Measurements from ENCODE around the gene PPP2R2C. TPM values are rescaled to one million over a fixed set of nuclear protein-coding genes. Genes with fewer than 3 reads are reported as not detected.

Gene PPP2R2C
- total and polyA plus RNA-seq, 5 experiments from 2014 or later: not detected

DNA sequence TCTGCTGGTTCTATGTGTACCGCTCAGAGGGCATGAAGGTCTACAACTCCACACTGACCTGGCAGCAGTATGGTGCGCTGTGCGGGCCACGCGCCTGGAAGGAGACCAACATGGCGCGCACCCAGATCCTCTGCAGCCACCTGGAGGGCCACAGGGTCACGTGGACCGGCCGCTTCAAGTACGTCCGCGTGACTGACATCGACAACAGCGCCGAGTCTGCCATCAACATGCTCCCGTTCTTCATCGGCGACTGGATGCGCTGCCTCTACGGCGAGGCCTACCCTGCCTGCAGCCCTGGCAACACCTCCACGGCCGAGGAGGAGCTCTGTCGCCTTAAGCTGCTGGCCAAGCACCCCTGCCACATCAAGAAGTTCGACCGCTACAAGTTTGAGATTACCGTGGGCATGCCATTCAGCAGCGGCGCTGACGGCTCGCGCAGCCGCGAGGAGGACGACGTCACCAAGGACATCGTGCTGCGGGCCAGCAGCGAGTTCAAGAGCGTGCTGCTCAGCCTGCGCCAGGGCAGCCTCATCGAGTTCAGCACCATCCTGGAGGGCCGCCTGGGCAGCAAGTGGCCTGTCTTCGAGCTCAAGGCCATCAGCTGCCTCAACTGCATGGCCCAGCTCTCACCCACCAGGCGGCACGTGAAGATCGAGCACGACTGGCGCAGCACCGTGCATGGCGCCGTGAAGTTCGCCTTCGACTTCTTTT is 170.5 kb downstream of the PPP2R2C start:
- peaks cover 0 to 17% (median 16%) of the 10 kb centered on the region in 3 donors for H3K36me3 Mint-ChIP-seq
- H3K4me1 Mint-ChIP-seq: no peaks in the 10 kb centered on the region
- H3K27me3 Mint-ChIP-seq: peaks cover 0 to 5% (median 0%) of the 10 kb centered on the region in 5 donors
- DNase-seq: no peak
- ATAC-seq: no peak
- POLR2A ChIA-PET: no interaction called here
- H3K9me3 Mint-ChIP-seq: no peaks in the 10 kb centered on the region
- no peak overlapping the region for H3K27ac Mint-ChIP-seq
- H3K4me3 Mint-ChIP-seq: peak overlapping the region in 1 of 10 donors; percentile 14

DNA sequence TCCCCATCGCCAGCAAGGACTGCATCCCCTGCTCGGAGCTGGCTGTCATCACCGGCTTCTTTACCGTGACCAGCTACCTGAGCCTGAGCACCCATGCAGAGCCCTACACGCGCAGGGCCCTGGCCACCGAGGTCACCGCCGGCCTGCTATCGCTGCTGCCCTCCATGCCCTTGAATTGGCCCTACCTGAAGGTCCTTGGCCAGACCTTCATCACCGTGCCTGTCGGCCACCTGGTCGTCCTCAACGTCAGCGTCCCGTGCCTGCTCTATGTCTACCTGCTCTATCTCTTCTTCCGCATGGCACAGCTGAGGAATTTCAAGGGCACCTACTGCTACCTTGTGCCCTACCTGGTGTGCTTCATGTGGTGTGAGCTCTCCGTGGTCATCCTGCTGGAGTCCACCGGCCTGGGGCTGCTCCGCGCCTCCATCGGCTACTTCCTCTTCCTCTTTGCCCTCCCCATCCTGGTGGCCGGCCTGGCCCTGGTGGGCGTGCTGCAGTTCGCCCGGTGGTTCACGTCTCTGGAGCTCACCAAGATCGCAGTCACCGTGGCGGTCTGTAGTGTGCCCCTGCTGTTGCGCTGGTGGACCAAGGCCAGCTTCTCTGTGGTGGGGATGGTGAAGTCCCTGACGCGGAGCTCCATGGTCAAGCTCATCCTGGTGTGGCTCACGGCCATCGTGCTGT is 171.2 kb downstream of the PPP2R2C start:
- peaks cover 0 to 5% (median 0%) of the 10 kb centered on the region in 5 donors for H3K27me3 Mint-ChIP-seq
- no peak overlapping the region for H3K4me3 Mint-ChIP-seq
- DNase-seq (no peak), ATAC-seq (no peak)
- no peaks in the 10 kb centered on the region for H3K4me1 Mint-ChIP-seq
- no peaks in the 10 kb centered on the region for H3K9me3 Mint-ChIP-seq
- peaks cover 0 to 17% (median 16%) of the 10 kb centered on the region in 3 donors for H3K36me3 Mint-ChIP-seq
- no peak overlapping the region for H3K27ac Mint-ChIP-seq
- POLR2A ChIA-PET: no interaction called here

DNA sequence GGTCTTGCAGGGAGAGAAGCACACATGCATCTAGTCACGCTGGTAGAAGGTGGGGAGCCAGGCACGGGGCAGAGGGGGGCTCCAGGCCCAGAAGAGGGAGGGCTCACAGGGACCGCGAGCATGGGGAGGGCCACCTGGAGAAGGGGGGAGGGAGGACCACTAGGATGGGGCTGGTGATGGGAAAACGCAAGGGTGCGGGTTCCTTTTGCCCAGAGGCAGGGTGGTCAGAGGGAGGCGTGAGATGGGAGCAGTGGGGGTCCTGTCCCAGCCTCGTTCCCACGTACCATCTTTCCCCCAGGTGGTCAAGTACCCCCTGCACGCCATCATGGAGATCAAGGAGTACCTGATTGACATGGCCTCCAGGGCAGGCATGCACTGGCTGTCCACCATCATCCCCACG is 172.1 kb downstream of the PPP2R2C start:
- DNase-seq (no peak), ATAC-seq (no peak)
- no peaks in the 10 kb centered on the region for H3K4me1 Mint-ChIP-seq
- POLR2A ChIA-PET: no interaction called here
- H3K36me3 Mint-ChIP-seq: peaks cover 0 to 18% (median 17%) of the 10 kb centered on the region in 3 donors
- no peaks in the 10 kb centered on the region for H3K27me3 Mint-ChIP-seq
- no peaks in the 10 kb centered on the region for H3K9me3 Mint-ChIP-seq
- H3K27ac Mint-ChIP-seq: peak overlapping the region in 1 of 10 donors; percentile 46
- H3K4me3 Mint-ChIP-seq: no peak overlapping the region

DNA sequence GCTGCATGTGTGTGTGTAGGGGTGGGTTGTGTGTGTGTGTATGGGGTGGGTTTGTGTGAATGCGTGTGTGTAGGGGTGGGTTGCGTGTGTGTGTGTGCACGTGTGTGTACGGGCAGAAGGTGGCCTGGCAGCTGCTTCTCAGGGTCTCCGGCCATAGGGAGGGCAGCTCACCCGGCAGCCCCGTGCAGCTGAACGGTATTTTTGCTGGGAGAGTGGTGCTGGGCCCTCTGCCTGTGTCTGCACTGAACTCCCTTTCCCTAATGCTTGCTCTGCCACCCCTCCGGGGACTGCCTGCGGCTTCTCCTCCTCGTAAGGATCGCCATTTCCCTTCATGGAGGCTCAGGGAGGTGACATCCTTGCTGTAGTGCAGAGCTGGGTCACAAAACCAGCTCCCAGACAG is 172.5 kb downstream of the PPP2R2C start:
- no peaks in the 10 kb centered on the region for H3K9me3 Mint-ChIP-seq
- peaks cover 0 to 19% (median 17%) of the 10 kb centered on the region in 3 donors for H3K36me3 Mint-ChIP-seq
- H3K27ac Mint-ChIP-seq: no peak overlapping the region
- H3K4me3 Mint-ChIP-seq: no peak overlapping the region
- no peaks in the 10 kb centered on the region for H3K4me1 Mint-ChIP-seq
- ATAC-seq (no peak), DNase-seq (no peak)
- H3K27me3 Mint-ChIP-seq: no peaks in the 10 kb centered on the region
- POLR2A ChIA-PET: no interaction called here

DNA sequence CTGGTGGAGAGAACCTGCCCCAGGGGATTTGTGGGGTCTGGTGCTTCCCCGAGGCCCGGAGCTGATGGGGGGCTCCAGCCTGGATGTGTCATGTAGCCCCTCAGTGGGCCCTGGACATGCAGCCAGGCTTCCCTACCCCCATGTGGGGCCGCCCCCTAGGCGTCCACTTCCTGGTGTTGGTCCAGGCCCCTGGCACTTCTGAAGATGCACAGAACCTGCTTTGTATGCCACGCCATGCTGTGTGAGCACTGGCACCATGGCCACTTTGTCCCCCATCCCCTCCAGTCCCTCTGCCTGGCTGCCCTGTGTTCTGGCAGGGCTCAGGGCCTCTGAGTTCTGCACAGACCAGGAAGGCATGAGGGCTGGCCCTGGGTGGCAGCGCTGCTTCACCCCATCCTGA is 173.6 kb downstream of the PPP2R2C start:
- H3K36me3 Mint-ChIP-seq: peaks cover 0 to 22% (median 17%) of the 10 kb centered on the region in 3 donors
- H3K27me3 Mint-ChIP-seq: no peaks in the 10 kb centered on the region
- POLR2A ChIA-PET: no interaction called here
- H3K4me3 Mint-ChIP-seq: no peak overlapping the region
- no peaks in the 10 kb centered on the region for H3K9me3 Mint-ChIP-seq
- H3K4me1 Mint-ChIP-seq: peaks cover 0 to 5% (median 0%) of the 10 kb centered on the region in 4 donors
- no peak for DNase-seq
- no peak for ATAC-seq
- H3K27ac Mint-ChIP-seq: no peak overlapping the region

DNA sequence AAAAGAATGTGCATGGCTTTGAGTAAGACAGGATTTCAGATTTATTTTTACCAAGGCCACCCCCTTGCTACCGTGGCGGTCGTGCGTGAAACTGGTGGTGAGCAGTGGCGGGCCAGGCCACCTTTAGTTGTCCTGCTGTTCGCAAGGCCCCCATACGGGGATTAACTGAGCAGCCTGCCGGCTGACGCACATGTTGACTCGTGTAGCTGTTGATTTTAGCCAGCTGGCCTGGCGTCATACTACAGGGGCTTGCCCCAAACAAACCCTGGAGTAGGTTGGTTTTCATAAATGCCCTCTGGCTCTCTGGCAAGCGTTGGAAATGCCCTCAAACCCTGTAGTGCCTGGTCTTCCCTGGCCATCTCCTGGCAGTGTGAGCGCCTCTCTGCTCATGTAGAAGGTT is 174.4 kb downstream of the PPP2R2C start:
- ATAC-seq: no peak
- peaks cover 0 to 22% (median 17%) of the 10 kb centered on the region in 3 donors for H3K36me3 Mint-ChIP-seq
- H3K4me3 Mint-ChIP-seq: no peak overlapping the region
- POLR2A ChIA-PET: no interaction called here
- peak overlapping the region in 1 of 10 donors; percentile 15 for H3K27ac Mint-ChIP-seq
- no peaks in the 10 kb centered on the region for H3K9me3 Mint-ChIP-seq
- no peaks in the 10 kb centered on the region for H3K27me3 Mint-ChIP-seq
- DNase-seq: no peak
- peaks cover 0 to 7% (median 0%) of the 10 kb centered on the region in 4 donors for H3K4me1 Mint-ChIP-seq

DNA sequence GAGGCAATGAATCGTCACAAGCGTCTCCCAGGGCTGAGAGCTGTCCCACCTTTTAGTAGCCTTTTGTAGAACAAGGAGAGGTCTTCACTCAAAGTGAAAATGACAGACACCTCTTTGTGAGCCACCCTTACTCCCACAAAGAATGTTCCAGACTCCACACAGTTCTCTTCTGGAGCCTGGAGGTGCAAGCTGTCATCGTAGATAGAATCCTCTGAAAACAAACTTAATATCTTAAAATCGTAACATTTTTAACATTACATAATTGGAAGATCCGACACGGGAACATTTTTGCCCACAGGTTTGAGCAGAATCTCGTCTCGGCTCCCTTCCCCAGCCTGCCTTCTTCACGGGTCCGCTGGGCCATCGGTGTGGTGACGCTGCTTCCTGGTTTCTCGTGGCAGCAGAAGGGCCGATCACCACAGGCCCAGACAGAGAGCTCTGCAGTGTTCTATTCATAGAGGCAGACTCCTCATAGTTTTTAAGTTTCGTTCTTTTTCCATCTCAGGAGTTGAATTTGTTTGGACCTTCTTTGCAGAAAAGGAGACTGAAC is 175.1 kb downstream of the PPP2R2C start:
- Mint-ChIP-seq H3K9me3 (no peaks in the 10 kb centered on the region), H3K4me3 (no peak overlapping the region), H3K27me3 (no peaks in the 10 kb centered on the region), H3K27ac (no peak overlapping the region), H3K4me1 (peaks cover 0 to 7% (median 0%) of the 10 kb centered on the region in 4 donors), H3K36me3 (peaks cover 0 to 22% (median 13%) of the 10 kb centered on the region in 3 donors)
- DNase-seq: no peak
- no peak for ATAC-seq
- POLR2A ChIA-PET: no interaction called here

DNA sequence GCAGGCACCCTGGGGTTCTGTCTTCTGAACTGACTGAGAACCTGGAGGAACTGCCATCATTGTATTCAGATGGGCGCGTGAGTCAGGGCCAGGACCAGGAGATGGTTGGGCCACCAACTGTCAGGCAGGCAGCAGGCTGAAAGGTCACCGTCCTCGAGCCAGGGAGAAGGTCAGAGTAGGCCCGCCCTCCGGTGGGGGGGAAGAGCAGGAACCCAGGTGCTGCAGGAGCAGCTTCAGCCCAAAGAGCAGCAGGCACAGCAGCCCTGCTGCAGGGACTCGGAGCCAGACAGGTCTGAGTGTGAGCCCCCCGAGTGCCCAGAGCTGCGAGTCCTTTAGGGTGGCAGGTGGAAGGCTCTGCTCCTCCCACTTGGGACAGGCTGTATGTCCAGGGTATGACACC is 176.4 kb downstream of the PPP2R2C start:
- no peaks in the 10 kb centered on the region for H3K27me3 Mint-ChIP-seq
- POLR2A ChIA-PET: no interaction called here
- H3K27ac Mint-ChIP-seq: no peak overlapping the region
- H3K4me3 Mint-ChIP-seq: no peak overlapping the region
- no peak for ATAC-seq
- no peaks in the 10 kb centered on the region for H3K9me3 Mint-ChIP-seq
- H3K36me3 Mint-ChIP-seq: peaks cover 0 to 13% (median 6%) of the 10 kb centered on the region in 3 donors
- DNase-seq: no peak
- peaks cover 0 to 7% (median 0%) of the 10 kb centered on the region in 4 donors for H3K4me1 Mint-ChIP-seq

DNA sequence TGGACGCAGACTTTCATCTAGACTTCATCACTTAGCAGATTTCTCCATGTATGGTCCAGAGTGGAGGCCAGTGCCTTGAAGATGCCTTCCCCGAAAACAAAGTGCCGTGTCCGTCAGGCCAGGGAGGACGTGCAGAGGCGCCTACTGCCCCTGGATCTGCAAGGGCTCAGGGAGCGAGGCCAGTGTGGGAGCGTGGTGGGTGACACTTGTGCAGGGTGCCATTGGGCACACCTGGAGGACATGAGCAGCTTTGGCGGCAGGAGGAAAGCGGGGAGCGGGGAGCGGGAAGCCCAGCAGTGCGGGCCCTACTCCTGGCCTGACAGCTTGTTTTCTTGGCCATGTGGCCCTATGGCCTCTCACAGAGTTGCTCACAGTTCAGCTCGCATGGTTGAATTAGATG is 176.9 kb downstream of the PPP2R2C start:
- peaks cover 0 to 11% (median under 1%) of the 10 kb centered on the region in 3 donors for H3K36me3 Mint-ChIP-seq
- DNase-seq (no peak), ATAC-seq (no peak)
- H3K4me3 Mint-ChIP-seq: no peak overlapping the region
- peaks cover 0 to 7% (median 0%) of the 10 kb centered on the region in 4 donors for H3K4me1 Mint-ChIP-seq
- H3K27me3 Mint-ChIP-seq: no peaks in the 10 kb centered on the region
- H3K27ac Mint-ChIP-seq: no peak overlapping the region
- POLR2A ChIA-PET: no interaction called here
- H3K9me3 Mint-ChIP-seq: no peaks in the 10 kb centered on the region

DNA sequence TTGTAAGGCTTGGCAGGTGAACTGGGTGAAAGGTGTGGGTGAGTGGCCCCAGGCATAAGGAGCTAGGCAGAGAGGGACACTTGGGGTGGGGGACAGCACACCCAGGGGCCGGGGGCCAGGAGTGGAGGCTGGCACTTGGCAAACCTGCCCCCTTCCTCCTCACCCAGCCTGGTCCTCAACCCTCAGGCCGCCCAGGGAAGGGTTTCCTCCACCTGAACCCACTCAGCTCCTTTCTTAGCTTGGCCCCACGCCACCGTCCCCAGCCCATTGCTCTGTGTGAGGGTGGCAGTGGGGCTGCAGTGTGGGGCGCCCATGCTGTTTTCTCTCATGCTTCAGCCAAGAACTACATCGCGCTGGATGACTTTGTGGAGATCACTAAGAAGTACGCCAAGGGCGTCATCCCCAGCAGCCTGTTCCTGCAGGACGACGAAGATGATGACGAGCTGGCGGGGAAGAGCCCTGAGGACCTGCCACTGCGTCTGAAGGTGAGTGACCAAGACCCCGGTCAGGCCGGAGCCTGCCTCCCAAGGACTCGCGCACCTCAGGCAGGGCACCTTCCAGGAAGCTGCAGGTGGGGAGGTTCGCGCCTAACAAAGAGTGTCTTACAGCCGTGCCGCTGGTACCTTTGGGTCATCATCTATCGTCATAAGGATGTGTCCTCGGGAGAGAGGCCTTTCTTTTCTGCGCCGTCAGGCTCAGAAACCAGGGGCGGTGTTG is 177.6 kb downstream of the PPP2R2C start:
- Mint-ChIP-seq H3K4me1 (peaks cover 0 to 7% (median 0%) of the 10 kb centered on the region in 4 donors), H3K9me3 (no peaks in the 10 kb centered on the region), H3K4me3 (no peak overlapping the region), H3K27me3 (no peaks in the 10 kb centered on the region), H3K27ac (no peak overlapping the region), H3K36me3 (peaks cover 0 to 11% (median 0%) of the 10 kb centered on the region in 3 donors)
- DNase-seq (no peak), ATAC-seq (no peak)
- POLR2A ChIA-PET: no interaction called here

DNA sequence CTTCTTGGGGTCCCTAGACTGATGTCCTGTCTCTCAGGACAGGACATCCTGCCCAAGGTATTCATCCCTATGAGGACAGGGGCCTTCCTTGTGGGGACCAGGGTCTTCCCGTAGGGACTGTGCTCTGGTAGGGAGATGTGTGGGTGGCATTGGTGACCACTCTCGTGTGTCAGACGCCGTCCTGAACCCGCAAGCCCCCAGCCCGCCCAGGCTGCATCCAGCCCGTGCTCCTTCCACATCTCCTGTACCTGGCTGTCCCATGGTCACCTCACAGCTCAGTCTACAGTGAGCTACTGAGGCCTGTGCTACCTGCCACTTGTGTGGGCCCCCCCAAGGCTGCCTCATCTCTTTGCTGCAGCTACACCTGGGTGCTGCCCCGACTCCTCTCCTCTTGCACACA is 178.8 kb downstream of the PPP2R2C start:
- no peak overlapping the region for H3K4me3 Mint-ChIP-seq
- no peak overlapping the region for H3K27ac Mint-ChIP-seq
- H3K4me1 Mint-ChIP-seq: peaks cover 0 to 7% (median 0%) of the 10 kb centered on the region in 4 donors
- ATAC-seq (no peak), DNase-seq (no peak)
- no peaks in the 10 kb centered on the region for H3K27me3 Mint-ChIP-seq
- H3K9me3 Mint-ChIP-seq: no peaks in the 10 kb centered on the region
- peaks cover 0 to 12% (median 0%) of the 10 kb centered on the region in 3 donors for H3K36me3 Mint-ChIP-seq
- POLR2A ChIA-PET: no interaction called here

DNA sequence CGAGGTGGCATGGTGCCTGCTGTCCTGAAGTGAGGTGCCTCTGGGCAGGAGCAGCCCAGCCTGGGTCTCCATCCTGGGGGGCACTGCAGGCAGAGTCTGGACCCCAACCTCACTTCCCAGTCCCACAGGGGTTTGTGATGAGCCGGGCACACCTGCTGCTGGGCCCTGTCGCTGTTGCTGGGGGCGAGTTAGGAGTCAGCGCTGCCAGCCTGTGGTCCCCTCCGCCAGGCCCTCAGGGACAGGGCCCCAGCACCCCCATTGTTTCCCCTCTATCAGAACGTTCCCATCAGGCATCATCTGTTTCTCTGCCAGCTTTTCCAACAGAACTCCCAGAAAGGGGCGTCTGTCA is 179.3 kb downstream of the PPP2R2C start:
- DNase-seq: no peak
- Mint-ChIP-seq H3K36me3 (peaks cover 0 to 14% (median 2%) of the 10 kb centered on the region in 3 donors), H3K4me1 (peaks cover 0 to 7% (median 0%) of the 10 kb centered on the region in 4 donors), H3K27me3 (no peaks in the 10 kb centered on the region), H3K9me3 (no peaks in the 10 kb centered on the region), H3K4me3 (no peak overlapping the region), H3K27ac (no peak overlapping the region)
- no peak for ATAC-seq
- POLR2A ChIA-PET: no interaction called here

Data from naive thymus-derived CD8-positive, alpha-beta T cell (primary cell).